OCI-LY7 (cell line): ENCODE data around the gene PRKAG2.

Experiments
- EZH2phosphoT487 ChIP-seq: fragments of 200-600 bp; sonication (generic); IDR thresholded peaks from 2 replicates; pipeline ENCODE4 v1.6.1; 2018; ENCODE audit warnings: low read depth, borderline replicate concordance, mild to moderate bottlenecking, mixed run types, antibody characterized with exemption, low read length, moderate library complexity, mixed read lengths
- TF ChIP-seq, protein P1 (sequence below): fragments of 200-600 bp; sonication (generic); conservative IDR thresholded peaks from 2 replicates; pipeline ENCODE4 v1.5.1; 2014; ENCODE audit warnings: mild to moderate bottlenecking, antibody characterized with exemption, low read length, moderate library complexity, mixed read lengths

- TF ChIP-seq, protein P1, sequence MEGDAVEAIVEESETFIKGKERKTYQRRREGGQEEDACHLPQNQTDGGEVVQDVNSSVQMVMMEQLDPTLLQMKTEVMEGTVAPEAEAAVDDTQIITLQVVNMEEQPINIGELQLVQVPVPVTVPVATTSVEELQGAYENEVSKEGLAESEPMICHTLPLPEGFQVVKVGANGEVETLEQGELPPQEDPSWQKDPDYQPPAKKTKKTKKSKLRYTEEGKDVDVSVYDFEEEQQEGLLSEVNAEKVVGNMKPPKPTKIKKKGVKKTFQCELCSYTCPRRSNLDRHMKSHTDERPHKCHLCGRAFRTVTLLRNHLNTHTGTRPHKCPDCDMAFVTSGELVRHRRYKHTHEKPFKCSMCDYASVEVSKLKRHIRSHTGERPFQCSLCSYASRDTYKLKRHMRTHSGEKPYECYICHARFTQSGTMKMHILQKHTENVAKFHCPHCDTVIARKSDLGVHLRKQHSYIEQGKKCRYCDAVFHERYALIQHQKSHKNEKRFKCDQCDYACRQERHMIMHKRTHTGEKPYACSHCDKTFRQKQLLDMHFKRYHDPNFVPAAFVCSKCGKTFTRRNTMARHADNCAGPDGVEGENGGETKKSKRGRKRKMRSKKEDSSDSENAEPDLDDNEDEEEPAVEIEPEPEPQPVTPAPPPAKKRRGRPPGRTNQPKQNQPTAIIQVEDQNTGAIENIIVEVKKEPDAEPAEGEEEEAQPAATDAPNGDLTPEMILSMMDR = no peak
- TF ChIP-seq EZH2phosphoT487 = no peak
Observed at GRCh38 chr7:151686016-151686766, 190.7 kb downstream of the PRKAG2 start.
